T47D (cell line): Measurements from ENCODE around the gene PRSS53.
A peak's percentile ranks its signal among the peaks of the same experiment; 100 is the strongest.

Experiments
- DNase-seq, 2 experiments: peaks; one replicate each; pipeline versions ENCODE4 v3.0.0 to v3.0.0-alpha.2; 2011 to 2012; ENCODE audit warnings: low read depth in 1 of 2, low spot score in 1 of 2
- JUND ChIP-seq: IDR thresholded peaks from 2 replicates; pipeline ENCODE4 v1.6.1; 2012; ENCODE audit warnings: low read depth
- in situ Hi-C: cut with HindIII; loops from 2 replicates; pipeline ENCODE4 v1.10.0; 2016; ENCODE audit warnings: low sequenced_read_pairs, low pct_unique_long_range_greater_than_20kb

Gene PRSS53

GRCh38 chr16:31130336-31130891 is 41.7 kb upstream of the PRSS53 start:
- in situ Hi-C loops = no loop called here
- TF ChIP-seq JUND = no peak
- DNase-seq = no peak

- no peak for TF ChIP-seq JUND
- DNase-seq = no peak
- in situ Hi-C loops = no loop called here
Measured at GRCh38 chr16:31129568-31130335, 41.0 kb upstream of the PRSS53 start.

GRCh38 chr16:31128711-31129567 is 40.2 kb upstream of the PRSS53 start:
- in situ Hi-C loops = no loop called here
- no peak for TF ChIP-seq JUND
- peak in 1 of 2 experiments; percentile 82 for DNase-seq

GRCh38 chr16:31127182-31127581 is 38.4 kb upstream of the PRSS53 start:
- TF ChIP-seq JUND = no peak
- in situ Hi-C loops = no loop called here

GRCh38 chr16:31125844-31126243 is 37.1 kb upstream of the PRSS53 start:
- DNase-seq = no peak
- TF ChIP-seq JUND = no peak
- in situ Hi-C loops = no loop called here

More at GRCh38 chr16:31127182-31127581, 38.4 kb upstream of the PRSS53 start:
- no peak for DNase-seq

GRCh38 chr16:31120129-31120528 is 31.4 kb upstream of the PRSS53 start:
- no peak for TF ChIP-seq JUND
- DNase-seq = no peak
- in situ Hi-C loops = no loop called here

GRCh38 chr16:31118223-31119155 is 29.7 kb upstream of the PRSS53 start:
- in situ Hi-C loops = no loop called here
- TF ChIP-seq JUND = no peak
- peak in 1 of 2 experiments; percentile 0 for DNase-seq

- in situ Hi-C loops = no loop called here
- DNase-seq = peak; percentile 94 to 99
- TF ChIP-seq JUND = no peak
Measured at GRCh38 chr16:31117384-31118222, 28.9 kb upstream of the PRSS53 start, which contains the start of gene KAT8. KAT8 (plus strand) TSS chr16:31117664; CDS start chr16:31117682, 18 bp downstream.

GRCh38 chr16:31114468-31114867 is 25.7 kb upstream of the PRSS53 start:
- in situ Hi-C loops = no loop called here
- no peak for TF ChIP-seq JUND
- DNase-seq = peak; percentile 35 to 45

- TF ChIP-seq JUND = no peak
- peak in 1 of 2 experiments; percentile 4 for DNase-seq
- in situ Hi-C loops = no loop called here
Measured at GRCh38 chr16:31113121-31114120, 24.7 kb upstream of the PRSS53 start.
